Activated naive CD4-positive, alpha-beta T cell treated with anti-CD3 and anti-CD28 coated beads for 36 hours (primary cell): ENCODE data around the gene JMJD4. TPM values are rescaled to one million over a fixed set of nuclear protein-coding genes. Genes with fewer than 3 reads are reported as not detected.

Source experiments
- CTCF ChIA-PET: fragments of 350-600 bp; sonication (Branson Sonifier 250); formaldehyde crosslinking; loops from one replicate; lab custom pipeline; 2021; ENCODE audit warnings: antibody characterized with exemption; lab: Charles Lee
- DNase-seq: peaks from one replicate; pipeline ENCODE4 v3.0.0-alpha.2; 2020
- H3K27ac Mint-ChIP-seq: one replicate; pipeline ENCODE4 v1.8.0; 2021; ENCODE audit warnings: mild to moderate bottlenecking, mixed read lengths
- H3K27me3 Mint-ChIP-seq: one replicate; pipeline ENCODE4 v1.8.0; 2021; ENCODE audit warnings: low read depth, mixed read lengths
- H3K36me3 Mint-ChIP-seq: one replicate; pipeline ENCODE4 v1.8.0; 2021; ENCODE audit warnings: low read depth, mixed read lengths
- H3K4me1 Mint-ChIP-seq: one replicate; pipeline ENCODE4 v1.8.0; 2021; ENCODE audit warnings: low read depth, mixed read lengths
- H3K4me3 Mint-ChIP-seq: one replicate; pipeline ENCODE4 v1.8.0; 2021; ENCODE audit warnings: mild to moderate bottlenecking, moderate library complexity, mixed read lengths
- H3K9me3 Mint-ChIP-seq: one replicate; pipeline ENCODE4 v1.8.0; 2021; ENCODE audit warnings: mixed read lengths
- intact Hi-C: fragments of 100-400 bp; cut with micrococcal nuclease; formaldehyde crosslinking; loops from one replicate; pipeline ENCODE4 v1.15.1; 2023
- total RNA-seq, 2 experiments: library from RNA; stranded (reverse); gene quantifications; one replicate each; pipeline ENCODE4 v1.2.3, GENCODE V29; 2021

Gene JMJD4
- total RNA-seq, 2 experiments from 2014 or later = 11.3 to 11.7 TPM

- no peak for DNase-seq
- Mint-ChIP-seq H3K27me3 (no peaks in the 10 kb centered on the region), H3K4me1 (peaks cover 15% of the 10 kb centered on the region), H3K27ac (no peak overlapping the region), H3K36me3 (peaks cover 2% of the 10 kb centered on the region), H3K9me3 (no peaks in the 10 kb centered on the region), H3K4me3 (no peak overlapping the region)
- CTCF ChIA-PET = no interaction called here
- intact Hi-C loops = no loop called here
These were observed 39.9 kb upstream of the JMJD4 start for GRCh38 chr1:227774821-227775661.

GRCh38 chr1:227774051-227774731 lies 39.1 kb upstream of the JMJD4 start:
- no peak overlapping the region for H3K4me3 Mint-ChIP-seq
- peaks cover 4% of the 10 kb centered on the region for H3K36me3 Mint-ChIP-seq
- H3K27me3 Mint-ChIP-seq = no peaks in the 10 kb centered on the region
- intact Hi-C loops = no loop called here
- no peaks in the 10 kb centered on the region for H3K9me3 Mint-ChIP-seq
- CTCF ChIA-PET = interaction anchor here (1.1 kb wide), 1 partner anchor 10 kb away, joined by 5 read pairs; no protein-coding TSS in a partner anchor
- DNase-seq = no peak
- H3K27ac Mint-ChIP-seq = no peak overlapping the region
- H3K4me1 Mint-ChIP-seq = peaks cover 15% of the 10 kb centered on the region

DNA sequence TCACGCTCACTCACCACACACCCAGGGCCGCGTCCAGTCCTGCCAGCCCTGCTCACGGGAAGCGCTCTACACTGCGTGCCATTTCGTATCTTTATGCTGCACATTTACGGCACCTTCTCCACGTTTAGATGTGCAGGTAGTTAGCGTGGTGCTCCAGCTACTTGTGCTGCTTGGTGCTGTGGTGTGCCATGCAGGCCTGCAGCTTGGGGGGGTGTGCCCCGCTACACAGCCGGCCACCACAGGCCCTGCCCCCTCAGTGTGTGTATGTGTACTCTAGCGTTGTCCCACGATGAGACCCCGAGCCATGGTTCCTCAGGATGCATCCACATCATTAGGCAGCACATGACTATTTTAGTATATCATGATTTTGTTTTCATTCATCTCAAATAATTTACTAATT lies 38.5 kb upstream of the JMJD4 start:
- Mint-ChIP-seq H3K27ac (no peak overlapping the region), H3K36me3 (peaks cover 6% of the 10 kb centered on the region), H3K9me3 (no peaks in the 10 kb centered on the region), H3K4me1 (peaks cover 15% of the 10 kb centered on the region), H3K27me3 (no peaks in the 10 kb centered on the region), H3K4me3 (no peak overlapping the region)
- intact Hi-C loops = no loop called here
- no peak for DNase-seq
- CTCF ChIA-PET = interaction anchor here (1.1 kb wide), 1 partner anchor 10 kb away, joined by 5 read pairs; no protein-coding TSS in a partner anchor

DNA sequence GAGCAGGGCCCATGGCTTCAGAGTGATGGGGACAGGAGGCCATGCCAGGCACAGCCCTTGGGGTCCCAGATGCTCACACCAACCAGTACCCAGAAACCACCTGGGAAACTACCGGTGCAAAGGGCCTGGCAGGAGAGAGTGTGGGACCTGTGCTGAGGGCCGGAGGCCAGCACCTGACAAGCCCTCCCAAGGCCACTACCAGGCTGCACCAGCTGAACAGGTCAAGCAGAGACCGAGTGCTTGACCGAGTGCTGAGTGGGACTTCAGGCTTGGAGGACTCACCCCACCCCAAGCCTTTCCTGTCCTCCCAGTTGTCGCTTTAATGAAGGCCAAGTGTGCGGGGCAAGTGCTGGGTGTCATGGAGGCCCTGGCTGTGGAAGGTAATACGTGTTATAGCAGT lies 36.7 kb upstream of the JMJD4 start:
- no peak for DNase-seq
- Mint-ChIP-seq H3K27me3 (no peaks in the 10 kb centered on the region), H3K36me3 (peaks cover 14% of the 10 kb centered on the region), H3K4me3 (no peak overlapping the region), H3K4me1 (peaks cover 22% of the 10 kb centered on the region), H3K9me3 (no peaks in the 10 kb centered on the region), H3K27ac (no peak overlapping the region)
- intact Hi-C loops = no loop called here
- CTCF ChIA-PET = no interaction called here

- Mint-ChIP-seq H3K27ac (no peak overlapping the region), H3K36me3 (peaks cover 15% of the 10 kb centered on the region), H3K4me3 (no peak overlapping the region), H3K27me3 (no peaks in the 10 kb centered on the region), H3K4me1 (peaks cover 27% of the 10 kb centered on the region), H3K9me3 (no peaks in the 10 kb centered on the region)
- intact Hi-C loops = no loop called here
- DNase-seq = no peak
- CTCF ChIA-PET = no interaction called here
These were observed 36.2 kb upstream of the JMJD4 start for GRCh38 chr1:227771326-227771725.

DNA sequence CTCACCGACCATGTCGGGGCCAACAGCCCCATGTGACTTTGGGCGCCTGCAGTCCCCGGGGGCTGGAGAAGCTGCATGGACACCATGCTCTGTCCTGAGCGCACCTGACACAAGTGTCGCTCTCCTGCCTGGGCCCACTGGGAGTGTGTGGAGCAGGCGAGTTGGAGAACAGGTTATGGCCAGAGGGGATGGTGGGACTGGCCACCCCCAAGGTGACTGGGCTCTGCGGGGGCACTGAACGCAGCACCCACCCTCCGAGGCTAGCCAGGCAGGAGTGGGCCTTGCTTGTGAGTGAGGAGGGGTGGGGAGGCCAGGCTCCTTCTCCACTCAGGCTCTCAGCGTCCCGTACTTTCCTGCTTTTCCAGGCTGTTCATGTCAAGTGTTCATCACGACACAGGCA lies 35.7 kb upstream of the JMJD4 start:
- intact Hi-C loops = no loop called here
- H3K27ac Mint-ChIP-seq = no peak overlapping the region
- H3K27me3 Mint-ChIP-seq = no peaks in the 10 kb centered on the region
- H3K4me1 Mint-ChIP-seq = peaks cover 32% of the 10 kb centered on the region
- no peak overlapping the region for H3K4me3 Mint-ChIP-seq
- H3K9me3 Mint-ChIP-seq = no peaks in the 10 kb centered on the region
- peaks cover 15% of the 10 kb centered on the region for H3K36me3 Mint-ChIP-seq
- DNase-seq = no peak
- CTCF ChIA-PET = no interaction called here

DNA sequence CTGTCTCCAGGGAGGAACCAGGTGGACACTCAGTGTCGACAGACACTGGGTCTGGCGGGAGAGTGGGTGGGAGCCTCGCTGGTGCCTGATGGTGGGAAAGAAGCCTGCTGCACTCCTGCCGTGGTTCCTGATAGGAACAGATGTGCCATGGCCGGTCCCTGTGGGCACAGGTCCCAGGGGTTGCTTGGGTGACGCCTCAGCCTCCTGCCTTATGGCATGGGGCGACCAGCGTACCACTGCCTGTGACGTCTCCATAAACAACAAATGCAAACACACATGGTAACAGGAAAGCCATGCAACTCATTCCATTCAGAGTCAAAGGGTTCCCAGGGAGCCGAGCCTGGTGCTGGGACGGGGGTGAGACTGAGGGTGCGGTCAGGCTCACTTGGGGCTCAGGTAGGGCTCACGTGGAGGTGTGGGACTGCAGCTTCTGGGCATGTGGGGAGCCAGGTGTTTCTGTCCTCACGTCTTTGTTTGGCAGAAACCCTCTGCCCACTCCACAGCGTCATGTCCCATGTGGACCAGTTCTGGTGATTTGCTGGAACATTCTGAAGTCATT lies 34.9 kb upstream of the JMJD4 start:
- Mint-ChIP-seq H3K36me3 (peaks cover 15% of the 10 kb centered on the region), H3K27ac (no peak overlapping the region), H3K9me3 (no peaks in the 10 kb centered on the region), H3K4me1 (peaks cover 40% of the 10 kb centered on the region), H3K27me3 (no peaks in the 10 kb centered on the region), H3K4me3 (no peak overlapping the region)
- intact Hi-C loops = loop anchor here (10.0 kb wide), 2 partner anchors 205 to 395 kb away; partner anchors contain the start of genes IBA57 and ZNF678
- CTCF ChIA-PET = no interaction called here
- no peak for DNase-seq

GRCh38 chr1:227769047-227769935 lies 34.2 kb upstream of the JMJD4 start:
- Mint-ChIP-seq H3K4me3 (no peak overlapping the region), H3K9me3 (no peaks in the 10 kb centered on the region), H3K36me3 (peaks cover 15% of the 10 kb centered on the region), H3K27ac (no peak overlapping the region), H3K27me3 (no peaks in the 10 kb centered on the region), H3K4me1 (peaks cover 45% of the 10 kb centered on the region)
- intact Hi-C loops = loop anchor here (10.0 kb wide), 2 partner anchors 204 to 396 kb away; partner anchors contain the start of genes IBA57 and ZNF678
- CTCF ChIA-PET = no interaction called here
- no peak for DNase-seq

DNA sequence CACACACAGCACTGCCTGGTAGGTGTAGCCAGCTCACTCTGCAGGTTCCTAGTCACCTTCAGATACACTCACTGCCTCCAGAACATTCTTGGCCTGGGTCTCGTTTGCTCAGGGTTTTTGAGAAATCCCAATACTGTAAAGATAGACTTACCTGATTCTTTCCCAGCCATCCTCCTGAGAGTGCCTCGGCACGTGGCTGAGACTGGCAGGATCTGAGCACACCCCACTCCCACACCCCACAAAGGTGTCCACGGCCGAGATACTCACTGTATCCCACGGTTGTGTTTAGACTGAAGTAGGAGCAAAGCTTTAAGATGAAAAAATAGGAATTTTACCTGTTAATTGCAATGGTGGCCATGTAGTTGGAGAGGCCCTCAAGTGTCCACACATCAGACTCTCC lies 33.5 kb upstream of the JMJD4 start:
- Mint-ChIP-seq H3K4me3 (no peak overlapping the region), H3K36me3 (peaks cover 15% of the 10 kb centered on the region), H3K4me1 (peaks cover 44% of the 10 kb centered on the region), H3K27ac (no peak overlapping the region), H3K27me3 (no peaks in the 10 kb centered on the region), H3K9me3 (no peaks in the 10 kb centered on the region)
- no peak for DNase-seq
- intact Hi-C loops = loop anchor here (10.0 kb wide), 2 partner anchors 204 to 396 kb away; partner anchors contain the start of genes IBA57 and ZNF678
- CTCF ChIA-PET = no interaction called here

DNA sequence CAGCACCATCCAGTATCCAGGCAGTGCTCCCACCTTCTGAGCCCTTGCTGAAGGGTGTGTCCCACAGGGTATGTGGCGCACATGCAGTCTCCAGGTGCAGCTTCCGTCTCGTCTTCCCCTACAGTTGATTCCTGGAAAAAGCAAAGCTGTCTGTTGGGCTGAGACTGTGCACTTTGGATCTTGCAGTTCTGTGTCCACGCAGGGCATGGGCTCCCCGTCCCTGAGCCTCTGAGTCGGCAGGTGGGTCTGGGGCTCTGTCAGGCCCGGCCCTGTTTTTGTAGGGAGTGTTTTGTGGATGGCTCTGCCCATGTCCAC lies 33.0 kb upstream of the JMJD4 start:
- Mint-ChIP-seq H3K4me1 (peaks cover 45% of the 10 kb centered on the region), H3K27me3 (no peaks in the 10 kb centered on the region), H3K9me3 (no peaks in the 10 kb centered on the region), H3K4me3 (no peak overlapping the region), H3K27ac (no peak overlapping the region), H3K36me3 (peaks cover 15% of the 10 kb centered on the region)
- intact Hi-C loops = loop anchor here (10.0 kb wide), 2 partner anchors 203 to 397 kb away; partner anchors contain the start of genes IBA57 and ZNF678
- CTCF ChIA-PET = no interaction called here
- no peak for DNase-seq

DNA sequence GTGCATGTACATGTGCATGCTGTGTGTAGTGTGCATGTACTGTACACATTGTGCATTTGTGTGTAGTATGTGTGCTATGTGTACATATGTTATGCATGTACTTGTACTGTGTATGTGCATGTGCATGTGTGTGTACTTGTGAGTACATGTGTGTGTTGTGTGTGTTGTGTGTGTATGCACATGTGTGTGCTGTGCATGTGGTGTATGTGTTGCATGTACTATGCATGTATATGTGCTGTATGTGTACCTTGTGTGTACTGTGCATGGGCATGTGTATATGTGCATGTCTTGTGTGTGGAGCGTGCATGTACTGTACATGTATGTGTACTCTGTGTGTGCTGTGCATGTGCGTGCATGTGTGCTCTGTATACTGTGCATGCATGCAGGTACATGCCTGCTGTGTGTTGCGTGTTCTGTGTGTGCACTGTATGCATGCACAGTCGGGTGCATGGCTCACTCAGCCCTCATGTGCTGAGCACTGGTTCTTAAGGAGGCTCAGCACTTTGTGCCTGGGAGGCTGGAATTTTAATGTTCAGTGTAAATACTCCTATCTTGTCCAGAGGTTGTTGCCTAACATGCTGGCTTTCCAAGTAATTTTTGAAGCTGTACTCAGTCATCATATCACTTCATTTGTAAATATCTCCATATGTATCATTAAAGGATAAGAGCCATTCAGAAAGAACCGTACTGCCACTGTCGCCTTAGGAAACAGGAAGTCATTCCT lies 32.5 kb upstream of the JMJD4 start:
- Mint-ChIP-seq H3K9me3 (no peaks in the 10 kb centered on the region), H3K4me1 (peaks cover 46% of the 10 kb centered on the region)

More for the DNA sequence above, 32.5 kb upstream of the JMJD4 start:
- no peak for DNase-seq
- H3K27me3 Mint-ChIP-seq = no peaks in the 10 kb centered on the region
- H3K36me3 Mint-ChIP-seq = peaks cover 15% of the 10 kb centered on the region
- CTCF ChIA-PET = no interaction called here
- no peak overlapping the region for H3K27ac Mint-ChIP-seq
- no peak overlapping the region for H3K4me3 Mint-ChIP-seq
- intact Hi-C loops = loop anchor here (10.0 kb wide), 2 partner anchors 203 to 397 kb away; partner anchors contain the start of genes IBA57 and ZNF678
